HepG2 (cell line): Measurements from ENCODE around the gene NEDD8. TPM values are rescaled to one million over a fixed set of nuclear protein-coding genes. Genes with fewer than 3 reads are reported as not detected.

Experiments used
- ARNT ChIP-seq: fragments of 450-650 bp; IDR thresholded peaks from 2 replicates; pipeline ENCODE4 v1.6.1; 2017
- BORCS8-MEF2B ChIP-seq: sonication (generic); formaldehyde crosslinking; IDR thresholded peaks from 2 replicates; pipeline ENCODE4 v1.8.0; 2022; ENCODE audit warnings: mild to moderate bottlenecking, missing genetic modification reagents
- CREBL2 ChIP-seq: sonication (generic); formaldehyde crosslinking; IDR thresholded peaks from 2 replicates; pipeline ENCODE4 v1.8.1; 2023; ENCODE audit warnings: missing genetic modification reagents, mild to moderate bottlenecking, borderline replicate concordance
- DNMT3B ChIP-seq: conservative IDR thresholded peaks from 2 replicates; pipeline ENCODE4 v1.6.1; 2016; ENCODE audit warnings: missing biosample characterization, control low read depth
- HOXD1 ChIP-seq: sonication (generic); formaldehyde crosslinking; IDR thresholded peaks from 2 replicates; pipeline ENCODE4 v1.5.0; 2020; ENCODE audit warnings: missing genetic modification reagents
- MYC ChIP-seq: sonication (generic); formaldehyde crosslinking; IDR thresholded peaks from 2 replicates; pipeline ENCODE4 v1.9.0; 2021; ENCODE audit warnings: missing genetic modification reagents, borderline replicate concordance
- NCOA2 ChIP-seq: sonication (generic); formaldehyde crosslinking; IDR thresholded peaks from 2 replicates; pipeline ENCODE4 v1.8.0; 2022; ENCODE audit warnings: inconsistent platforms
- NFKBIZ ChIP-seq: IDR thresholded peaks from 2 replicates; pipeline ENCODE4 v1.6.1; 2018; ENCODE audit warnings: missing genetic modification reagents, missing compliant biosample characterization
- PAXIP1 ChIP-seq: sonication (generic); formaldehyde crosslinking; conservative IDR thresholded peaks from 2 replicates; pipeline ENCODE4 v1.4.0; 2020; ENCODE audit warnings: mild to moderate bottlenecking, missing genetic modification reagents, moderate library complexity
- REL ChIP-seq: sonication (generic); formaldehyde crosslinking; conservative IDR thresholded peaks from 2 replicates; pipeline ENCODE4 v1.8.0; 2022; ENCODE audit warnings: mild to moderate bottlenecking, missing genetic modification reagents, moderate library complexity
- SETDB1 ChIP-seq: sonication (generic); formaldehyde crosslinking; IDR thresholded peaks from 2 replicates; pipeline ENCODE4 v1.5.1; 2020; ENCODE audit warnings: missing genetic modification reagents, mild to moderate bottlenecking, borderline replicate concordance
- SP5 ChIP-seq: IDR thresholded peaks from 2 replicates; pipeline ENCODE4 v1.6.1; 2016; ENCODE audit warnings: low read depth, borderline replicate concordance
- USF2 ChIP-seq, 2 experiments: sonication (generic) in 1 of 2; formaldehyde crosslinking in 1 of 2; IDR thresholded peaks; 2 replicates each; pipeline versions ENCODE4 v1.5.1 to v1.6.1; 2011 to 2020; ENCODE audit warnings: borderline replicate concordance in 1 of 2, low read depth in 1 of 2, low read length in 1 of 2, mild to moderate bottlenecking in 1 of 2, missing genetic modification reagents in 1 of 2, moderate library complexity in 1 of 2
- ZFAT ChIP-seq: sonication (generic); formaldehyde crosslinking; conservative IDR thresholded peaks from 2 replicates; pipeline ENCODE4 v1.8.1; 2023; ENCODE audit warnings: missing genetic modification reagents, inconsistent platforms
- ZNF263 ChIP-seq: sonication (generic); formaldehyde crosslinking; IDR thresholded peaks from 2 replicates; pipeline ENCODE4 v1.4.0; 2020; ENCODE audit warnings: missing genetic modification reagents
- ZNF414 ChIP-seq: sonication (generic); formaldehyde crosslinking; IDR thresholded peaks from 2 replicates; pipeline ENCODE4 v1.5.0; 2020; ENCODE audit warnings: missing genetic modification reagents
- ZNF513 ChIP-seq: sonication (generic); formaldehyde crosslinking; conservative IDR thresholded peaks from 2 replicates; pipeline ENCODE4 v1.5.0; 2020; ENCODE audit warnings: missing genetic modification reagents
- ZNF564 ChIP-seq: sonication (generic); formaldehyde crosslinking; IDR thresholded peaks from 2 replicates; pipeline ENCODE4 v1.8.1; 2023; ENCODE audit warnings: mild to moderate bottlenecking, missing genetic modification reagents
- ZNF691 ChIP-seq: sonication (generic); formaldehyde crosslinking; IDR thresholded peaks from 2 replicates; pipeline ENCODE4 v1.4.0; 2020; ENCODE audit warnings: missing genetic modification reagents, low read depth, mild to moderate bottlenecking, borderline replicate concordance
- ZNF703 ChIP-seq: sonication (generic); formaldehyde crosslinking; IDR thresholded peaks from 2 replicates; pipeline ENCODE4 v1.5.1; 2020; ENCODE audit warnings: missing genetic modification reagents, mild to moderate bottlenecking, moderate library complexity, borderline replicate concordance
- ZNF709 ChIP-seq: sonication (generic); formaldehyde crosslinking; IDR thresholded peaks from 2 replicates; pipeline ENCODE4 v1.5.0; 2020; ENCODE audit warnings: mild to moderate bottlenecking, missing genetic modification reagents
- ZNF768 ChIP-seq: sonication (generic); formaldehyde crosslinking; IDR thresholded peaks from 2 replicates; pipeline ENCODE4 v1.4.0; 2020; ENCODE audit warnings: missing genetic modification reagents
- polyA plus RNA-seq, 8 experiments: library from polyadenylated mRNA; depleted of rRNA in 3 of 8; stranded (reverse) in 7 of 8; unstranded in 1 of 8; fragments of >200 nt; fragmentation: Illumina TruSeq in 4 of 8; extraction: Trizol in 4 of 8; gene quantifications; 2 replicates each; pipeline versions ENCODE4 v1.2.1 to v1.2.3, GENCODE V29; 2011 to 2016; ENCODE audit warnings: low read depth in 4 of 8, missing spikeins in 1 of 8, mixed read lengths in 1 of 8; ENCODE audit not compliant: insufficient read depth in 1 of 8
- total RNA-seq, 5 experiments: library from RNA; depleted of rRNA; stranded (reverse); fragments of >200 nt; fragmentation: Illumina TruSeq; extraction: Trizol; gene quantifications; 2 replicates each; pipeline ENCODE4 v1.2.3, GENCODE V29; 2016; ENCODE audit warnings: low read depth in 1 of 5

Gene NEDD8
- total and polyA plus RNA-seq, 2 of the 13 experiments (the other 11 are each of a cell fraction or from before 2014, with no cell fraction given) = 535 to 713 TPM

- TF ChIP-seq SP5 (no peak), SETDB1 (CRISPR knock-in tag) (no peak), CREBL2 (CRISPR knock-in tag) (no peak), BORCS8-MEF2B (CRISPR knock-in tag) (no peak), ZNF263 (CRISPR knock-in tag) (peak; percentile 86), REL (CRISPR knock-in tag) (0 out of 2 replicates have a peak, but pooled peaks have one; percentile 37), PAXIP1 (CRISPR knock-in tag) (no peak), ZNF703 (CRISPR knock-in tag) (0 out of 2 replicates have a peak, but pooled peaks have one; percentile 30), ZNF513 (no peak), DNMT3B (no peak), ZNF414 (CRISPR knock-in tag) (no peak), ZNF709 (no peak), USF2 (IDR thresholded peaks at IDR 0.05; ENCODE audit: low read depth, low read length) (no peak), USF2 (CRISPR knock-in tag; IDR thresholded peaks at IDR 0.05; ENCODE audit: borderline replicate concordance) (no peak), NFKBIZ (CRISPR knock-in tag) (no peak), ARNT (no peak), NCOA2 (CRISPR knock-in tag) (no peak), ZNF768 (CRISPR knock-in tag) (peak; percentile 28; the same call in 1 of the 2 replicates), ZNF564 (CRISPR knock-in tag) (no peak), MYC (CRISPR knock-in tag) (0 out of 2 replicates have a peak, but pooled peaks have one; percentile 21), ZNF691 (CRISPR knock-in tag) (no peak), HOXD1 (CRISPR knock-in tag) (no peak), ZFAT (CRISPR knock-in tag) (no peak)
These were observed 24.8 kb upstream of the NEDD8 start (continued) for GRCh38 chr14:24256960-24257359.
